CD1c-positive myeloid dendritic cell (primary cell): Measurements from ENCODE around the gene DCPS.
"Not testable (repeated sequence)": the region's sequence is repeated elsewhere in the genome, so short reads cannot be mapped to it uniquely, and the experiment has no call there.

Experiments used
- DNase-seq: peaks from one replicate; pipeline ENCODE4 v3.0.0-alpha.2; 2016; ENCODE audit errors: extremely low spot score

The DCPS gene

DNA sequence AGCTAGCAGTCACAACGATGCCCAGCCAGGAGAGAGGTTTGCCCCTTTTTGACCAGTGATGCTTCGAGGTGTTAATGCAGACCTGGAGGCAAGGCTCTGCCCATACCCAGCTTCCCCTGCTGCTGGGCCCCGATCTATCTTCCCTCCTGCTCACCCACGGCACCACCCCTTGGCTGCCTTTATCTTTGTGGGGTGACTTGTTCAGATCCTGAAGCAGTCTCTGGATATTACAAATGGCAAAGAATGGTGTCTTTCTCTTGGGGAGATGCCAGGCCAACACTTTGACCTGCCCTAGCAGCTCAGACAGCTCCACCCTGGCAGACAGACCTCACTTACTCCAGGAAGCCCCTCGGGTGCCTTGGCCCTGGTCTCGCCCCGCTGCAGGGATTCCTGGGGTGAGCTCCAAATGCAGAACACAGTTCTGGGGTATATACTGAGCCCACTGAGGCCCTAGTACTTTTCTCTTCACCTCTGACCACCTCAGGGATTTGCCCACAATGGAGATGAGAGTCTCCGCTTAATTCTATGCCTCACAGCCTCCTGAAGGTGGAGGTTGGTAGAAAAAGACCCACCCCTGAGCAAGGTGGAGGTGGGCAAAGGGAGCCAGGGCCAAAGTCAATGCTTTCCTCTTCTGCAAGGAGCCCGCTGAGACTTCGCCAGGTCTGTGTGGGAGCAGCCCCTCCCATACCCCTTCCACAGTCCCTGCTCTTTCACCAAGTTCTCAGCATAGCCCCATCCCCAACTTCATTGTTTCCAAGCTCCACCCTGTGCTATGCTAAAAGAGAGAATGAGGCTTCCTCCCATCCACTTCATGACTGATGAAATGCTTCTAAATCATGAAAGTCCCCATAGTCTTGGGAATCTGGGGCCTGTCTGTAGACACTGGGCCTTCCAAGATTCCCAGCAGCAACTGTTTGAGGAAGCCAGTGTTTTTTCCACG, 40.6 kb downstream of the DCPS start:
- DNase-seq: no peak

DNA sequence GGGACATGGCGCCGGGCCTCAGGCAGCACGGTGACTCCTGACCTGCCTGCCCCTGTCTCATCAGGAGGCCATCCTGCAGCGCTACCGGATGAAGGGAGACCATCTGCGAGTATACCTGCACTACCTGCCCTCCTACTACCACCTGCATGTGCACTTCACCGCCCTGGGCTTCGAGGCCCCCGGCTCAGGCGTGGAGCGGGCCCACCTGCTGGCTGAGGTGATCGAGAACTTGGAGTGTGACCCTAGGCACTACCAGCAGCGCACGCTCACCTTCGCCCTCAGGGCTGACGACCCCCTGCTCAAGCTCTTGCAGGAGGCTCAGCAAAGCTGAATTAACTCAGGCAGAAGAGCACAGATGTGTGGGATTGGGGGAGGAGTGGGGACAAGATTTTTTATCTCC, 41.4 kb downstream of the DCPS start:
- no peak for DNase-seq

DNA sequence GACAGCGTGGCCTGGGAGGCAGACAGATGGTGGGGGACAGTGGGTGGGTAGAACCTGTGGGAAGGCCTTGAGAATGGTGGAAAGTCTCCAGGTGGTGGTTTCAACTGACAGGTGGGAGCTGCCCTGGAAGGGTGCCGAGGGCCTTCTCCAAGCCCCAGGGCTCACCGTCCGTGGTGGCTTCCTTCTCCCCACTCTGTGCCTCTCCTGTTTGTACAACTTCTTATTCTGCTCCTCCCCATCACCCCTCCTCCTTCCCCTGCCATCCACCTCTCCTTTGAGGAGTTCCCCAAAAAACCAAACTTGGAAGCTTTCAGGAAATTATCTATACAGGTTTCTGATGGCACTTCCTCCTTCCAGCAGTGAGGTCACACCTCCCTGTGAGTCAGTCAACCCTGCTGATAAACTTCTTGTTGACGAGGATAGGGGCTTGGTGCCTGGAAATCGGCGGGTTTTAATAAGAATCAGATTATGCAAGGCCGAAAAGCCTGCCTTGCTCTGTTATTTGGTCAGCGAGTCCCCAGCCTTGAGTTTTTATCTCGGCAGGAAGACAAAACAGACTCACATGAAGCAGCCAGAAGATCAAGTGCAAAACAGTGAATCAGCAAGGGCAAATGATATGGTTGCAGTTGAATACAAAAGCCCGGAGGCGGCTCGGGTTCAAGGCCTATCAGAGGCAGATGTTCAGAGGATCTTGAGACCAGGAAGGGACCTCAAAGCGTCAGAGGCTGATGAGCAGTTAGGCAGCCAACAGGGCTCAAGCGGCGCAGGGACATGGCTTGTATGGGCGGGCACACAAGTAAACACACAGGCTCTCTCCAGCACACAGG, 42.1 kb downstream of the DCPS start:
- peak; percentile 90 for DNase-seq

DNA sequence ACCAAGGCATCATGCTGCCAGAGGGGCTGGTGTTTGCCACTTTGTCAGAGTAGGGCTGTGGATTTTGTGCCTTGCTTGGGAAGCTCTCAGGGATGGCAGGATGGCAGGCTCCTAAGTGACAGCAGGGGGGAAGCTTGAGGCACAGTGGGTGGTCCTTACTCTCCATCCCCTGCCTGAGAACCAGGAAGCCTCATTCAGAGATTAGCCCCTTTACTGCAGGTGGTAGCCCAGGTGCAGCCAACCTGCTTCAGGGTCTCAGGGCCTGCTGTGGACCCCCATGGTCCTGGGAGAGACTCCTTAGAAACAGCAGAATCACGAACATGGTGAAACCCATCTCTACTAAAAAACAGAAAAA, 42.7 kb downstream of the DCPS start:
- DNase-seq: no peak

DNA sequence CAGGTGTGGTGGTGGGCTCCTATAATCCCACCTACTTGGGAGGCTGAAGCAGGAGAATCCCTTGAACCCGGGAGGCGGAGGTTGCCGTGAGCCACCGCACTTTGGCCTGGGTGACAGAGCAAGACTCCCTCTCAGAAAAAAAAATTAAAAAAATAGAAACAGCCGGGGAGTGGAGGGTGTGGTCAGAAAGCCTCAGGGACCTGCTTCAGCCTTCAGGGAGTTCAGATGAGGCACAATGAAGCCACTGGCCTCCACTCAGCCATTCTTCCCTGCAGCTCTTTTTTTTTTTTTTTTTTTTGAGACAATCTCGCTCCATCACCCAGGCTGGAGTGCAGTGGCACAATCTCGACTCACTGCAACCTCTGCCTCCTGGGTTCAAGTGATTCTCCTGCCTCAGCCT, 43.1 kb downstream of the DCPS start:
- DNase-seq: not testable (repeated sequence)

DNA sequence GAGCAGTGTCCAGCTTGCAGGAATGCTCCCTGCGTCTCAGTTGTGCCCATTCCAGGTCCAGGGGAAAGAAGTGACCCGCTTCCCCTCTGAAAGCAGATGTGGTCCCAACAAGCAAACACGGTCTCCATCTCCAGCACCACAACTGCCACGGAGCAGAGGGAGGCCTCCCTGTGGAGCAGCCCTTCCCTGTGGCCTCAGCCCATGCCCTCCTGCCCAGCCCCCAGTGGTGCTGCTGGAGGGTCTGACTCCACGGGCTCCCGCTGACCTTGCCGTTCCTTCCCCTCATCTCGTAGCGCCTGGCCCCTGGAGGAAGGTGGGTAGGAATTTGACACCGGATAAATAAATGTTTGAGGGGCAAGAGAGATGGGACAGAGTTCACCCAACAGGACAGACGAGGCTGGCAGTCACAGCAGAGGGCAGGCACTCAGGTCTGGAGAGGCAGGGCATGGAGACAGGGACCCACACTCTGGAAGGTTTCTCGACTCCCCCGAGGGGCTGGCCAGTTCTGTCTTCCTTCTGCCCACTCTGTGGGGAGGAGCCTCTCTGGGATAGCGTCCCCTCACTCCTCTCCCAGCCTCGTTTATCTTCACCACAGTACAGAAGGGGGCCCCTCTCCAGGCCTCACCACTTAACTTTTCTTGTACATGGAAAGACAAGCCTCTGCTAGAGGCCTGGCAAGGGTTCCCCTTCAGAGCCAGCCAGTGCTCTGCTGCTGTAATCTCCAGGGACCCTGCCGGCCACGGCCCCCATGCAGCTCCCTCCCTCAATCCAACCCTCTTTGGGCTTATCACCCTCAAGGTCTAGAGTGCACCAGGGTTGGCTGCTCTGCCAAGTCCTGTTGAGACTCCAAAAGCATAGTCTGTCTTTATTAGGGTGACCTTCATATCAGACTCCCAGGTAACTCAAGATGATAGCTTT, 44.1 kb downstream of the DCPS start:
- no peak for DNase-seq

DNA sequence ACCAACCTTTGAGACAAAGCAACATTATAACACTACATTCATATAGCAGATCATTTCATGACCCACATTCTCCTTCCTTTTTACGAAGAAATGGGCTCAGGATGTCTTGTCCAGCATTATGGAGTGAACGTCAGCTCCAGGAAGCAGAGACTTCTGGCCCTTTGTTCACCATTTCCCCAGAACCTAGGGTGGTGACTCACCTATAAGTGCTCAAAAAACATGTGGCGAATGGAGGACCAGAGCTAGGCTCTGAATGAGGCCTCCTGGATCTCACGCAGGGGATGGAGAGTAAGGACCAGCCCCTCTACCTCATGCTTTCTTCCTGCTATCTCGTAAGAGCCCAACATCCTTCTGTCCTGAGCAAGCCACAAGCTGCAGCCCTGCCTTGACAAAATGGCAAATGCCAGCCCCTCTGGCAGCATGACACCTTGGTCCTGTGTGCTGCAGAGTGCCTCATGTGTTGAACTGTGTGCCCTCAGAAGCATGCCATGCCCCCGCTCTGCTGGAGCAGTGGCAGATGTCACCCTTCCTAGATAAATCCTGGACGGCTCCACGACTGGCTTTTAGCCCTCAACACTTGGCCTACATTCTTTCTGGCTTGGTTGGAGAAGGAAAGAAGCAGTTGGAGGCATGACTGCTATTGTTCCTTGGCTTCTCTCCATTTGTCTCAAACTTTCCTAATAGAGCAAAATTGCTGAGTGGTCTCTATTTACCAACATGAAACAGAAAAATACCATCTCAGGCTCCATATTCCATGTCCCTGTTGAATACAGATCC, 45.1 kb downstream of the DCPS start:
- DNase-seq: no peak

DNA sequence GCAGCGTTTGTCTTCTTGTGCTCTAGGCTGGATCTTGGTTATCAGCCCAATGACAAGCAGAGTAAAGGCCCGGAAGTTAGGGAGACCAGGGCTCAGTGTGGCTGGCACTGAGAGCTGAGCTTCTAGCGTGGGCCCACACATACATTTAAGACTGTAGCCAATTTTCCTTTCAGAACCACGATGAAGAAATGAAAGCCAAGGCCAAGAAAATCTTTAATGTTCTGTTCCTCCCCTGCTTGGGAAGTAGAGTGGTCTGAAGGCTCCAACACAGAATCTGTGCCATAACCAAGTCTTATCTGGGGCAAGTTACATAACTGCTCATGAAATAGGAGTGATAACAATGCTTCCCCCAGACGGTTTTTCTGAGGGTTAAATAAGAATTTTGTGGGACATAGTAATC, 47.0 kb downstream of the DCPS start:
- no peak for DNase-seq

DNA sequence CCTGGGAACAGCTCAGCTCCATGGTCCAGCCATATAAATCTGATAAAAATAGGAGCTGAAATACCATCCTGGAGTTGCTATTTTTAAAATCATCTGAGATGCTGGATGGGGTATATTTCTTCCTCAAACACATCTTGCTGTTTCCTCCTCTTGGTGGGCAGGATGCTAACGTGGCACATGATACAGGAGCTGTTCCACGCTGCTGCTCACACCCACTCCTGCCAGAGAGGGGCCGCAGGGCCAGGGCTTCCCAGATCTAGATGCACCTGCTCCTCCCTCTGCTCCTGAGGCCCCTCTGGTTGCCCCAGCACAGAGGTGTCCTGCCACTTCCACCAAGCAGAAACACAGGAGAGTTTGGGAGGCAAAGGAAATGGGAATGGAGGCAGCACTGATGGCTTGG, 48.3 kb downstream of the DCPS start:
- DNase-seq: no peak

DNA sequence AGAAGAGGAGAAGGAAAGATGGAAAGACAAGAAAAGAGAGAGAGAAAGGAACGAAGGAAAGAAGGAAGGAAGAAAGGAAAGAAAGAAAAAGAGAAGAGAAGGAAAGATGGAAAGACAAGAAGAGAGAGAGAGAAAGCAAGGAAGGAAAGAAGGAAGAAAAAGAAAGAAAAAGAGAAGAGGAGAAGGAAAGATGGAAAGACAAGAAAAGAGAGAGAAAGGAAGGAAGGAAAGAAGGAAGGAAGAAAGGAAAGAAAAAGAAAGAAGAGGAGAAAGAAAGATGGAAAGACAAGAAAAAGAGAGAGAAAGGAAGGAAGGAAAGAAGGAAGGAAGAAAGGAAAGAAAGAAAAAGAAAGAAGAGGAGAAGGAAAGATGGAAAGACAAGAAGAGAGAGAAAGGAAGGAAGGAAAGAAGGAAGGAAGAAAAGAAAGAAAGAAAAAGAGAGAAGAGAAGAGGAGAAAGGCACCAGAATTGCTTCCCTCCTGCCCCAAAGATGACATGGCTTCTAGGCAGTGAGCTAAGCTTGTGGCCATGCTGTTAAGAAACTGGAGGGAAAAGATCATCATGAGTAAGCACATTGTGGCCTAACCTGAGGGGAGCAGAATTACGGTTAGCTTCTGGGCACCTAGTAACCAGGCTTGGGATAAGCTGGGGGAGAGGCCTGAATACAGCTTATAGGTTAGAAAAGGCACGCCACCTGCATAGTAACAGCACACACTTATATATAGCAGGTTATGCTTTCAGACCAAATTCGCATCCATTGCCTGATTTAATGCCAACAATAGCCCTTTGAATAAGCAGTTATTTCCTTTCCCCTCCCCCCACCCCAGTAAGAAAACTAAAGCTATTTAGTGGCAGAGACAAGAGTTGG, 49.3 kb downstream of the DCPS start:
- peak; percentile 24 for DNase-seq

DNA sequence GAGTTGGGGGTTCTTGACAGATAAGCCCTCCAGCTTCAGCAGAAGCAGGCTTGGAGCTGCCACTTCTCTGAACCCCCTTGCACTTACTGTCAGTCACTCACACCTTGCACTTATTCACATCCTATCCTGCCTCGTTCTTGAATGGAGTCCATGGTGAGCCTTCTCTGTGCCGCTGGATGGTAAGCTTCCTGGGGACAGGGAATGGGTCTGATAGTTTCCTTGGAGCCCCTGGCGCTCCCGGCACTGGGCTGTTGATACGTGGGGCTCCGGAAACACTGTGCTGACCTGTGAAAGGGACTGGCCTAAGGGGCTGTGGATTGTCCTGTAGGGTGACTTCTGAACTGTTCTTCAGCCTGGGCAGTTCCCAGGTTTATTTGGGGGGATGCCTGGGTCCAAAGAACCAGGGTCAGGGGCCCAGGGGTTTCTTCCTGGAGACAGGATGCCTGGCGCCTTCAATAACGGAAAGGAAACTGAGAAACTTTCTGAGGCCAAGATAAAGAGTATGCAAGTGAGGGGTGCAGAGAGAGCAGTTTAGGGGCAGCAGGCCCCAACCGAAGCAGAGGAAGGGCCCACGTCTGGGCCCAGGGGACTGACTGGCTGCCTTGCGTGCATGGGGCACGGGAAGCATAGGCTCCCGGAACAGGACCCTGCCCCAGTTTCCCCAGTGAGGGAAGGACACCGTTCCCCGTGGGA, 50.9 kb downstream of the DCPS start:
- DNase-seq: no peak

DNA sequence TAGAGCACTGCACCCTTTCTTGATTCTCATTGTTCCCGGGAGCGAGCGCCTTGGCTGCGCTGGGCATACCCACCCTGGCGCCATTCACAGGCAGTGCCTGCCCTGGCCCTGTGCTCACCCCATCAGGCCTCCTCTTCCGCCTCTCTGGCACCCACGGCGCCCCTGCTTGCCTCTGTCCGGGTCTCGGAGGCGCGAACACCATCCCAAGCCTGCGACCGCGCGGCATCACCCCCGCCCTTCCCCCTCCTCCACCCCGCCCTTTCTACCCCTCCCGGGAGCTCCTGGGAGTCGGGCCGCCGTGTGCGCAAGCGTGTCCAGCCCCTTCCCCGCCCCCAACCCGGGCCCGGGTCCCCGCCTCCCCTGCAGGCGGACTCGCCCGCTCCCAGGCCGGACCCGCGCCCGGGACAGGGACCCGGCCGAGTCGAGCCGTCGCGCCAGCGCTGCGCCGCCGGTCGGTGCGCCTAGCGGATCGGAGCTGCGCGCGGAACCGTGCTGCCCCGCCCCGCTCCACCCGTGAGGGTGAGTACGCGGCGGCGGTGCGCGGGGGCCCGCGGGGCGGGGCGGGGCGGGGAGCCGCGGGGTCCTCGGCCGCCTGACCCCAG, 51.6 kb downstream of the DCPS start, which contains the start of gene ST3GAL4:
Gene ST3GAL4, plus strand, starts transcription at position 363 of the 602 bp plus-strand sequence. CDS start 50,470 bp downstream, outside the sequence.
- peak; percentile 69 for DNase-seq

DNA sequence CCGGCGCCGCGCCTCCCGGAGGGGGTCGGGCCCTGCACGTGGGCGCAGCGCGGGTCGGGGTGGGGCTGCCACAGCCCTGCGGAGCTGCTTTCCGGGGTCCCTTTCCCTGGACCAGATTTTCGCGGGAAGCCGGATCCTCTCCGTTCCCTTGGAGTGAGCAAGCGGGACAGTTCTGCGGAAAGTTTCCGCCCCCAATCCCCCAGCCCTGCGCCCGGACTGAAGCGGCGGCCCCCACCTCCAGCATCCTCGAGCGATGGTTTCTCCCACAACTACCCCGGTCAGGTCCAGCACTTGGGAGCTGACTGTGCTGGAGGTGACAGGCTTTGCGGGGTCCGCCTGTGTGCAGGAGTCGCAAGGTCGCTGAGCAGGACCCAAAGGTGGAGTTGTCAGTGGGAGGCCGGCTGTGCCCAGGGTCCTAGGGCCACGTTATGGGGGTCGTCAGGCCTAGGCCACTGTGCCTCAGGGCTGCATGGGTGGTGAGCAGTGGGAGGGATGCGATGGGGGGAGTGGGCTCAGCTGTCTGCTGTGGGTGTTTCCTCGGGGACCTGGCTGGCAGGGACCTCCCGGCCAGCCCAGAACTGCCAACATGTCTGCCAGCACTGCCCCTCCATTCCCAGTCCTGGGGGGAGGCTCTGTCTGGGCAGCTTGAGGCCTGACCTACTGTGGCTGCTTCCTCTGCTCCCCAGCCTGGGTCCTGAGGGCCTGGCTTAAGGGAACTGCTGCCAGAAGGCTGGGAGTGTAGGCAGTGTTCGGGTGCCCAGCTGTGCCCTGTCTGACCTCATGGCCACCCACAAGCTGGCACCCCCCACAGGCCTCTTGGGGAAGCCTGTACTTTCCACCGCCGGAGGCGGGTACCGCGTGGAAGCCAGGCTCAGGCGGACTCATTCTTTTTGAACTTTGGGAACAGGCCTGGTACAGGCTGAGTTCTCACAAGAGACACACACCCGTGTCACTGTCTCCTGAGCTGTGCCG, 52.4 kb downstream of the DCPS start:
- peak; percentile 93 for DNase-seq

DNA sequence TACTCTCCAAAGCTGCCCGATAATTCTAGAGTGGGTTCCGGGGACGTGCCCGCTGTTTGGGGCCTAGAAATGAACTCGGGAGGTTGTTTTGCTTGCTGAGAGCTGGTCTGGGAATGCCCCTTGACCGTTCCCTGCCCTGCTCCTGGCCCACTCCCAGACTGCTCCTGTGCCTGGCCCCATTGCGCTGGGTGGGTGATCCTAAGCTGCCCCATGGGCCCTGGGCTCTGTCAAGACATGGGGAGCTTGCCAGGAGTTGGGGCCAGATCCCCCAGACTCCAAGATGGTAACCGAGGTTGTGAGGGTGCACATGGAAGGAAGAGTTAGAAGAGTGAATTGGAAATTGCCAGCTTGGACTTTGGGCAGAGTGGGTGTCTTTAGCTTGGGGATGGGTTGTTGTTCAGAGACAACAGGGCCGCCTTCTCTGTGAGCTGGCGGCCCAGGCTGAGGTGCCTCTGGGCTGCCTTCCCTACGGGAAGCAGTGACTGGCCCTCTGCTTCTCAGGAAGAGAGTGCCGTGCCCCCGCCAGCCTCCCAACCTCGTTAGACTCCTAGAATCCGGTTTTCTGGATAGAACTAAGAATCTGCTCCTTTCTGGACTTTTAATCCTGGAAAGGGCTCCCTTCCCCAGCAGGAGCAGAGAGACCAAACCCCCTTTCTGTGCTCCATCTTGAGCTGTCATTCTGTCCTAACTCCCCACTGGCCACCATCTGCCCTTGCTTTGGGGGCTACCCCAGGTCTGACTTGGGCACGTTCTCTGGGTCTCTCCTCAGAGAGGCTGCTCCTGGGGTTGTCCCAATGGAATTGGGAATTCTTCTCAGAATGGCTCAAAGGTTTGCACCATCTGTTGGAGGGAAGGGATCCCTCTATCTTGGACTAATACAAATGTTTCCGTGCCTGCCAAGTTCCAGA, 53.4 kb downstream of the DCPS start:
- no peak for DNase-seq

DNA sequence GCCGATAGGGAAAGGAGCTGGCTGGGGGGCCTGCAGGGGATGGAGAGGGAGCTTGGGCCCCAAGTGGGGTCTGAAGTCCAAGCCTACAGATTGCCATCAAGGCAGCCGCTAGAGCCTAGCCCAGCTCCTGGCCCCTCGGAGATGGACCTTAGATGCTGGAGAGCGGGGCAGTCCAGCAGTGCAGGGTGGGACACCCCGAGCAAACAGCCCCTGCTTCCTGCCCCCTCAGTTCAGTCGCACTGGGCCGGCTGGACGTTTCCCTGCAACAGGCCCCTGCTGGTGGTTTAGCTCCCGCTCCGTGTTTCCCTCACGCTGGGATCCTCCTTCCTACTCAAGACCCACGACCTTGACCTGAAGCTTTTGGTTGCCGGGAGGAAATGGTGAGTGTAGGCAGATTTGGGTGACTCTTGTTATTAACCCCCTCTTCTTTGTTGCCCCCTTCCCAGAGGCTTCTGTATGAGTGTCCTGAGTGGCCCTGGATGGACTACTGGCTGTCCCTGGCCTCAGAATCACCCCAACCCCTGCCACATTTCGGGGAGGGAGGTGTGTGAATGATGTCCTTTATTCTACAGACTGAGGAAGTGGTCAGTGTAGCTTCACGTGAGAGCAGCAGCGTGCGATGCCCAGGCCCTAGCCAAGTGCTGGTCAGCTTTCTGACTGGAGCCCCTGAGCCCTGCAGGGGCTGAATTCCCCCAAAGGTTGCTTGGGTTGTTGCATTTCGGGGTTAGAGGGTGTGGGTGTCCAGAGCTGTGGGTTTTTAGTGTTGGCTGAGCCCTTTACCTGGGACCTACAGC, 54.3 kb downstream of the DCPS start:
- peak; percentile 40 for DNase-seq

DNA sequence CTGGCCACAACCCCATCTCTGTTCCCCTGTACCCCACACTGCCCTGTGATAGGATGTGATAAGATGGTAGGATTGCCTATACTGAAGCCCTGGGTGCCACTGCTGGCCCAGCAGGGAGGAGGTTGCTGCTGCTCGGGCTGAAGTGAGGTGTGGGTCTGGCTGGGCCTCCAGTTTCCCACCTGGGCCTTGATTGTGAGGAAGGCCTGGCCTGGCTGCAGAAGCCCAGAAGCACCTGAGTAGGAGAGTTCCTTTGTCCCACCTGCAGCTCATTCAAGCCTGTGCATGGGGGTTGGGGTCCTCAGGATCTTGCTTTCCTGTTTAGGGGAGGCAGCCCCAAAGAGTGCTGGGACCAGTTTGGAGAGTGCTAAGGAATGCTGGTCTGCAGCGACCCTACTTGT, 54.9 kb downstream of the DCPS start:
- no peak for DNase-seq
